Measurements from ENCODE around the gene FBXL7. TPM values are rescaled to one million over a fixed set of nuclear protein-coding genes. Genes with fewer than 3 reads are reported as not detected.

The FBXL7 gene
- total RNA-seq, 1 experiment from 2014 or later, result not detected

DNA sequence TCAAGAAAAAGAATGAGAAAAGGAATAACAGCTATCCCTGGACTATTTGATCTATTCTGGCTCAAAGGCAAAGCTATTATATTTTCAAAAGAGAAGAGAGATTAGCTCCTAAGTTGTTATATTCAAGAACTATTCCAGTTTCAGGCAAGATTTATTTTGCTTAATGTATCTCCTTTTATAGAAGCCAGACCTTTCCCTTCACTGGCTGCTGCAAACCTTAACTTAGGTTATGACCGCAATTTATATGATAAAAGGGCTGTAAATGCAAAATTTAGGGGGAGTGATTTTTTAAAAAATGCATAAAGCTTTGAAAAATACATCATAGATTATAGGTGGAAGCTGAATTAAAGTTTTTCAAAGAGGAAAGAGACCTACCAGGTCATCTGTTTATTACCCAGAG, 97.8 kb downstream of the FBXL7 start:
- DNase-seq, result no peak
- Histone ChIP-seq H3K9me3 (ENCODE audit: insufficient read depth, low read depth) (no peaks in the 10 kb centered on the region), H3K4me3 (no peak overlapping the region), H3F3A (ENCODE audit: insufficient read depth, low read depth) (no peaks in the 10 kb centered on the region), H3K9me2 (ENCODE audit: insufficient read depth) (no peaks in the 10 kb centered on the region), H3K27ac (no peak overlapping the region), H3K4me2 (no peak overlapping the region), H3K4me1 (replicated peaks; ENCODE audit: insufficient read depth) (no peaks in the 10 kb centered on the region), H2AFZ (no peak overlapping the region), H3K36me3 (ENCODE audit: low read depth) (no peaks in the 10 kb centered on the region), H4K20me1 (ENCODE audit: insufficient read depth) (no peaks in the 10 kb centered on the region), H3K27me3 (ENCODE audit: insufficient read depth, low read depth) (no peaks in the 10 kb centered on the region), H3K79me2 (ENCODE audit: low read depth) (no peaks in the 10 kb centered on the region)
- BruUV-seq (replicated peaks), result no TSS peak
- TF ChIP-seq EZH2 (IDR thresholded peaks at IDR 0.05; ENCODE audit: low read depth), result no peak
- TF ChIP-seq, protein P1, sequence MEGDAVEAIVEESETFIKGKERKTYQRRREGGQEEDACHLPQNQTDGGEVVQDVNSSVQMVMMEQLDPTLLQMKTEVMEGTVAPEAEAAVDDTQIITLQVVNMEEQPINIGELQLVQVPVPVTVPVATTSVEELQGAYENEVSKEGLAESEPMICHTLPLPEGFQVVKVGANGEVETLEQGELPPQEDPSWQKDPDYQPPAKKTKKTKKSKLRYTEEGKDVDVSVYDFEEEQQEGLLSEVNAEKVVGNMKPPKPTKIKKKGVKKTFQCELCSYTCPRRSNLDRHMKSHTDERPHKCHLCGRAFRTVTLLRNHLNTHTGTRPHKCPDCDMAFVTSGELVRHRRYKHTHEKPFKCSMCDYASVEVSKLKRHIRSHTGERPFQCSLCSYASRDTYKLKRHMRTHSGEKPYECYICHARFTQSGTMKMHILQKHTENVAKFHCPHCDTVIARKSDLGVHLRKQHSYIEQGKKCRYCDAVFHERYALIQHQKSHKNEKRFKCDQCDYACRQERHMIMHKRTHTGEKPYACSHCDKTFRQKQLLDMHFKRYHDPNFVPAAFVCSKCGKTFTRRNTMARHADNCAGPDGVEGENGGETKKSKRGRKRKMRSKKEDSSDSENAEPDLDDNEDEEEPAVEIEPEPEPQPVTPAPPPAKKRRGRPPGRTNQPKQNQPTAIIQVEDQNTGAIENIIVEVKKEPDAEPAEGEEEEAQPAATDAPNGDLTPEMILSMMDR (conservative IDR thresholded peaks at IDR 0.05), result no peak
- intact Hi-C loops (cut with micrococcal nuclease; ENCODE audit: unreplicated experiment), result no loop called here
- ChIA-PET POLR2A (ENCODE audit: unreplicated experiment) (no interaction called here), CTCF (no interaction called here)

DNA sequence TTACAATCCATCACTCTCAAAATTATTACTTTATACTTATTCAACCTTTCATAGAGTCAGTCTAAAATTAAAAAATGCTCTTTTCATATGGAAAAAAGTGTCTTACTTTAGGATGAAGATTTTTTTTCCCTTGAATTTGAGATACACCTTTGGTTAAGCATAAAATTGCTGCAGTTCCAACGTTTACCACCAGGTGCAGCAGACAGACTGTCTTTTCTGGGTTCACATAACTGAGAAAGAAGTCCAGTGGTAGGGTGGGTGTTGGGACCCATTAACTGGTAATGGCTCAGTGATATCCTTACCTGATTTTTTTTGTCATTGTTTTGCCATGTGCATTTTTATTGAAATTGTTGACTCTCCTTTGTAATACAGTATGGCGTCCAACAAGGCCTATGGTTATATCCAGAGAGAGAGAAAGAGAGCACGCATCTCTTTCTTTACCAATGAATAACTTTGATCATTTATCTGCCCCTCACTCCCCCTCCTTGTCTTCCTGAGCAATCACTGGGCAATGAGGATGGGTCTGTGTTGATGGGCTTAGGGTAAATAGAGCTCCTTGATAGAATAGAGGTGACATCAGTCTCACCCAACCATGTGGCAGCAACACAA, 98.4 kb downstream of the FBXL7 start:
- Histone ChIP-seq H3K4me3 (no peak overlapping the region), H4K20me1 (ENCODE audit: insufficient read depth) (no peaks in the 10 kb centered on the region), H3K4me2 (no peak overlapping the region), H3K36me3 (ENCODE audit: low read depth) (no peaks in the 10 kb centered on the region), H3K9me2 (ENCODE audit: insufficient read depth) (no peaks in the 10 kb centered on the region), H3K79me2 (ENCODE audit: low read depth) (no peaks in the 10 kb centered on the region), H3F3A (ENCODE audit: insufficient read depth, low read depth) (no peaks in the 10 kb centered on the region), H3K27me3 (ENCODE audit: insufficient read depth, low read depth) (no peaks in the 10 kb centered on the region), H3K27ac (no peak overlapping the region), H3K9me3 (ENCODE audit: insufficient read depth, low read depth) (no peaks in the 10 kb centered on the region), H2AFZ (no peak overlapping the region), H3K4me1 (replicated peaks; ENCODE audit: insufficient read depth) (no peaks in the 10 kb centered on the region)
- DNase-seq, result peak in 1 of 2 experiments; percentile 19
- BruUV-seq (replicated peaks), result no TSS peak
- POLR2A ChIA-PET (ENCODE audit: unreplicated experiment), result no interaction called here
- TF ChIP-seq, protein P1 (conservative IDR thresholded peaks at IDR 0.05), result peak; percentile 75
- no peak for TF ChIP-seq EZH2 (IDR thresholded peaks at IDR 0.05; ENCODE audit: low read depth)
- intact Hi-C loops (cut with micrococcal nuclease; ENCODE audit: unreplicated experiment), result no loop called here
- CTCF ChIA-PET, result no interaction called here

DNA sequence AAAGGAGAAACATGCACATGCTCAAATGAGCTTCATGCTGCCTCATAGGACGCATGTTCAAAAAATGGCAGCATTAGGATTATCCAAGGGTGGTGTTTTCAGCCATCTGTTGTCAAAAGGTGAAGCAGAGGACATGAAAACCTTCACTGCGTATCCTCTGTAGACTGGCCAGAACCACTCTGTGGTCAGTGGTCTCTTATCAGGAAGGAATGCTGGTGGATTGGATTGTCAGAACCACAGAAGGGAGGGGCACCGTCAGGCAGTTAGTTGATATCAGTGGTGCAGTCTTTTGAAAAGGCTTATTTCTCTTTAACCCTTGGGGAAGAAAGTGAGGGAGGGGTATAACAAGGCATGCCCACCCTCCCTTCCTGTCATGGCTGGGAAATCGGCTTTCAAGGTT, 100.1 kb downstream of the FBXL7 start:
- Histone ChIP-seq H3K36me3 (ENCODE audit: low read depth) (no peaks in the 10 kb centered on the region), H4K20me1 (ENCODE audit: insufficient read depth) (no peaks in the 10 kb centered on the region), H3K4me2 (no peak overlapping the region), H3K9me3 (ENCODE audit: insufficient read depth, low read depth) (no peaks in the 10 kb centered on the region), H3K27me3 (ENCODE audit: insufficient read depth, low read depth) (no peaks in the 10 kb centered on the region), H3F3A (ENCODE audit: insufficient read depth, low read depth) (no peaks in the 10 kb centered on the region), H2AFZ (no peak overlapping the region), H3K9me2 (ENCODE audit: insufficient read depth) (no peaks in the 10 kb centered on the region), H3K4me3 (no peak overlapping the region), H3K4me1 (replicated peaks; ENCODE audit: insufficient read depth) (no peaks in the 10 kb centered on the region), H3K79me2 (ENCODE audit: low read depth) (no peaks in the 10 kb centered on the region), H3K27ac (no peak overlapping the region)
- no peak for DNase-seq
- POLR2A ChIA-PET (ENCODE audit: unreplicated experiment), result no interaction called here
- TF ChIP-seq, protein P1 (conservative IDR thresholded peaks at IDR 0.05), result no peak
- no peak for TF ChIP-seq EZH2 (IDR thresholded peaks at IDR 0.05; ENCODE audit: low read depth)
- intact Hi-C loops (cut with micrococcal nuclease; ENCODE audit: unreplicated experiment), result no loop called here
- BruUV-seq (replicated peaks), result no TSS peak
- CTCF ChIA-PET, result no interaction called here
